AG08396 (cell line): ENCODE data around the gene SLC25A36.
"Not testable (repeated sequence)": the region's sequence is repeated elsewhere in the genome, so short reads cannot be mapped to it uniquely, and the experiment has no call there.

Experiments
- DNase-seq: peaks from one replicate; pipeline ENCODE4 v3.0.0; 2012; ENCODE audit warnings: low spot score, mixed read lengths

SLC25A36 gene

GRCh38 chr3:140931801-140932200 lies 9.8 kb upstream of the SLC25A36 start:
- DNase-seq: no peak

GRCh38 chr3:140933109-140933508 lies 8.5 kb upstream of the SLC25A36 start:
- no peak for DNase-seq

GRCh38 chr3:140933552-140933951 lies 8.1 kb upstream of the SLC25A36 start:
- DNase-seq: no peak

DNA sequence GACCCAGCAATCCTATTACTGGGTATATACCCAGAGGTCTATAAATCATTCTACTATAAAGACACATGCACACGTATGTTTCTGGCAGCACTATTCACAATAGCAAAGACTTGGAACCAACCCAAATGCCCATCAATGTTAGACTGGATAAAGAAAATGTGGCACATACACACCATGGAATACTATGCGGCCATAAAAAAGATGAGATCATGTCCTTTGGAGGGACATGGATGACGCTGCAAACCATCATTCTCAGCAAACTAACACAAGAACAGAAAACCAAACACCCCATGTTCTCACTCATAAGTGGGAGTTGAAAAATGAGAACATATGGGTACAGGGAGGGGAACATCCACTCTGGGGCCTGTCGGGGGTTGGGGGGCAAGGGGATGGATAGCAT lies 2.3 kb upstream of the SLC25A36 start:
- DNase-seq: not testable (repeated sequence)

GRCh38 chr3:140941090-140941433 lies 574 bp upstream of the SLC25A36 start:
- DNase-seq: no peak

DNA sequence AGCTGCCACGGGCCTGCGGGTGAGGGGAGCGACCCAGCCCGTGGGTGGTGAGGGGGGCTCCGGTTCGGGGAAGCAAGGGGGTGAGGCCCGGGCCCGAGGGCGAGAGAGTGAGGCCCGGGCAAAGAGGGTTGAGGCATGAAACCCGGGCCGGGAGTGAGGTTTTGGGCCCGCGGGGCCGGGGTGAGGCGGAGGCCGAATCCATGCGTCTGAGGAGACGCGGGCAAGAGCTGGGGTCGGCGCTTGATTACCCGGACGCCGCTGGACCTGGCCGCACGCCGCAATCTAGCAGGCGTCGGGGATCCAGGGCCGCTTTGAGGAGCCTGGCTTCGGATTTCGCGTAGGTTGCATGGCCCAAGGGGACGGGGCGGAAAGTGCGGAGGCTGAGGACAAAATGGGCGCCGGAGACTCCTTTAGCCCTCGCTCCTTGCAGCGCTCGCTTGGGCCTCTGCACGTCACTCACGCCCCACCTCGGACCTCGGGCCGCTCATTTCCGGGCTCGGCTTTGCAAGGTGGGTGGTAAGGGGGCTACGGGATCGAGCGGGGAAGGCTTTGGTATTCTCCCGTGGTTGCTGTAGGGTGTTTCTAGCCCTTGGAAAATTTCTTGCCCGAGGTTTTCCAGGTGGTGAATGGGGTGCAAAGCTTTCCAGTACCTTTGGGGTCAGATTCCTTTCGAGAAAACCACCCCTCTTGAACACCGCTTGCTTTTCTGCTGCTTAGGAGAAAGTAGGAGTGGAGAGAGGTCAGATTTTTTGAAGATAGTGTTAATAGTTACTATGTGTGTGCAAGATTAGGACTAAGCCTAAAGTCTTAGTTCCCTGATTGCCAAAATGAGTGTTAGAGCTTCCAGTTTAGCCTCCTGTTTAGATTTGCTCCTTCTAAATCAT lies 827 bp downstream of the SLC25A36 start:
- DNase-seq: peak; percentile 61

- no peak for DNase-seq
Measured at GRCh38 chr3:140943781-140944552, 2.3 kb downstream of the SLC25A36 start.

DNA sequence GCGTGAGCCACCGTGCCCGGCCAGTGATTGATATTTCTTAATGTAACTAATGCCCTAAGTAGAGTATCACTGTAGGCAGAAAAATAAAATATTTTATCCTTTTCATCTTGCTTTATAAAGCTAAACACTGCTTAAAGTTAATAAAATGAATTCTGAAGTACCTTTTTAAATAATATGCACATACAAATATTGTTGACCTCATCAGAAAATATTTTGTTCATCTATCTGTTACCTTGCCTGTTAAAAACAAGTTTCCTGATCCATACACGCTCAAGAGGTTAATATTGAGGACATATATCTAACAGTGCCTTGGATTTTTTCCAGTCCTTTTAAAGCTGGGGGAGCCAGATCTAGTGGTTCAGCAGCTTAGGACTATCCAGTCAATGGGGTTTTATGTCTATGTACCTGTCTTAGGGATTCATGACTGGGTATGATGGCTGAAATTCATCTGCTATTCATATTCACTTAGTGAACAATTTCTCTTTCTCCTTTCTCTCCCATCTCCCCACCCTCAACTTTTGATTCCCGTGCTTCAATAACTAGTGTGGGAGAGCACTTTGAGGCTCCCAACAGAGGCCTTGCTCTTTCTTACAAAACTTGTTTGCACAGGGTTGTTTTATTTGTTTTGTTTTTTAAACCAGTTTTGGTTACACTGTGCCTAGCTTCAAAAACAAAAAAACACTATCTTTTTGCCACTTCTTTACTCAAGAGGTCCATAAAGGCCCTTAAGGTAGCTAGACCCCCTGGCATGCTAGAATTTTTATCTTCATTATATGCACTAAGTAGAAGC lies 7.0 kb downstream of the SLC25A36 start:
- no peak for DNase-seq

GRCh38 chr3:140950144-140950543 lies 8.5 kb downstream of the SLC25A36 start:
- DNase-seq: no peak

DNA sequence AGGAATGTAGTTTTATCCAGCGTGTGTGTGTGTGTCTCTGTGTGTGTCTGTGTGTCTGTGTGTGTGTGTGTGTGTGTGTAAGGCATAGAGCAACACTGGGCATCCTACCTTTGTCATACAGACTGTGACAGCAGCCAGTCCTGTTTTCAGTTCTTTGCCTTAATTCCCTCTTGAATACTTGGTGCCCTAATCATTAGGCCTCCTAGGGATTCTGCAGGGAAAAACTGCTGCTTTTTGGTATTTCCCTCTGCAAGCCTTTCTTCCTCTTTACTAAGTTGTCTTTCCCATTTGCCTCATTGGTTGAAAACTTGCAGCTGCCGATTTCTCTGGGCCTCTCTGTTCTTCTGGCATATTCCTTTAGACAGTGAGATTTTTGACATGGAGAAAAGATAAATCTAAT lies 9.2 kb downstream of the SLC25A36 start:
- DNase-seq: no peak

DNA sequence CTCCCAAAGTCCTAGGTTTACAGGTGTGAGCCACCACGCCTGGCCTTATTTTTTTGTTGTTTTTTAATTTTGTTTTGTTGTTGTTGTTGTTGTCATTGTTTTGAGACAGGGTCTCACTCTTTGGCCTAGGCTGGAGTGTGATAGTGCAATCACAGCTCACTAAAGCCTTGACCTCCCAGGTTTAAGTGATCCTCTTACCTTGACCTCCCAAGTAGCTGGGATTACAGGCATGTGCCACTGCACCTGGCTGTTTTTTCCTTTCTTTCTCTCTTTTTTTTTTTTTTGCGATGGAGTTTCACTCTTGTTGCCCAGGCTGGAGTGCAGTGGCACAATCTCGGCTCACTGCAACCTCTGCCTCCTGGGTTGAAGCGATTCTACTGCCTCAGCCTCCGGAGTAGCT lies 10.1 kb downstream of the SLC25A36 start:
- DNase-seq: not testable (repeated sequence)

DNA sequence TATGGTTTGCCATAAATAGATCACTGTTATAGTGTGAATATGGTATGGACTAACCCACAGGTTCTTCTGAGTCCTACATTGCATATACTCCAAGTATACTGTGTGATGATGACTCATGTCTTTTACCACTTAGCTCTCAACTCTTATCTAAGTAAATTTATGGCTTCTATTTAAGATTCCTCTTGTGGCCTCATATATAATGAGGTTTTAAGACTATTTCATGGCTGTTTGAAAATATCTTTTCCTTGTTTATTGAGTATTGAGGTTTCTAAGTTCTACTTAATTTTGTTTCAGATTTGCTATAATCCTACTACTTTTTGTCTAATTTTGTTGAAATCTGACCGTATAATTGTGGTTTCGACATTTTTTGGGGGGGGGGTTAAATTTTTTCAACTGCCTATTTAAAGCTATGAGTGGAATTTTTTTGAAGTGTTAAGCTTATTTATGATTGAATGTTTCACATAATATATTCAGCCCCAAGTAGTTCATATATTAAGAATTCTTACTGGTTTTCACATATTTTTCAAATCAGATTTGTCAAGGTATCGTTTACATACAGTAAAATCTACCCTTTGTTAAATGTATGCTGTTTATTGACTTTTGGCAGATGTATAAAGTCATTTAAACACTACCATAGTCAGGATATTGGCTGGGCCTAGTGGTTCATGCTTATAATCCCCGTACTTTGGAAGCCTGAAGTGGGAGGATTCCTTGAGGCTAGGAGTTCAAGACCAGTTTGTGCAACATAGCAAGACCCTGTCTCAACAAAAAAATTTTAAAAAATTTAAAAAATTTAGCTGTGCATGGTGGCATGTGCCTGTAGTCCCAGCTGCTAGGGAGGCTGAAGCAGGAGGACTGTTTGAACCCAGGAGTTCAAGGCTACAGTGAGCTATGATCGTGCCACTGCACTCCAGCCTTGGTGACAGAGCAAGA lies 11.7 kb downstream of the SLC25A36 start:
- no peak for DNase-seq

- no peak for DNase-seq
Measured at GRCh38 chr3:140954576-140954975, 12.9 kb downstream of the SLC25A36 start.

DNA sequence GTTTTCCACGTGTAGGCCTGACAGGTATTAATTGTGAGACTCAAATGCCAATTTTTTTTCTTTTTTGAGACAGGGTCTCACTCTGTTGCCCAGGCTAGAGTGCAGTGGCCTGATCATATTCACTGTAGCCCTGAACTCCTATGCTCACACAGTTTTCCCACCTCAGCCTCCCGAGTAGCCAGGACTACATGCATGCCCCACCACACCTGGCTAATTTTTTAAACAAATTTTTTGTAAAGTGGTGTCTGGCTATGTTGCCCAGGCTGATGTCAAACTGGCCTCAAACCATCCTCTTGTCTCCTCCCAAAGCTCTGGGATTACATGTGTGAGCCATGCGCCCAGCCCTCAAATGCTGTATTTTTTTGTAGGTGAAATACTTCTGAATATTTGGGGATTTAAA lies 14.0 kb downstream of the SLC25A36 start:
- DNase-seq: no peak

- DNase-seq: no peak
Measured at GRCh38 chr3:140956058-140956835, 14.6 kb downstream of the SLC25A36 start.

- no peak for DNase-seq
Measured at GRCh38 chr3:140972833-140973232, 31.2 kb downstream of the SLC25A36 start.

DNA sequence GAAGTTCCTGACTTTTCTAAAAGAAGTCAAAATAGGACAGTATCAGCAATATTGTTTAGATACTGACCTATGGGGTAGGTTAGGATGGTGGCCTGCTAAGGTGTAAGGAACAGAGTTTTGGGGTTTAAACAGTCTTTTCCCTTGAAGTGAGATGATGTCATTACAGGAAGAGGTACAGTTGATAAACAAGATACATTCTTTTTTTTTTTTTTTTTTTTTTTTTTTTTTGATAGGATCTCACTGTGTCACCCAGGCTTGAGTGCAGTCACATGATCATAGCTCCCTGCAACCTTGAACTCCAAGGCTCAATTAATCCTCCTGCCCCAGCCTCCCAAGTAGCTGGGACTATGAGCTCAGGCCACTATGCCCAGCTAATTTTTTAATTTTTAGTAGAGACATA lies 33.3 kb downstream of the SLC25A36 start:
- no peak for DNase-seq

DNA sequence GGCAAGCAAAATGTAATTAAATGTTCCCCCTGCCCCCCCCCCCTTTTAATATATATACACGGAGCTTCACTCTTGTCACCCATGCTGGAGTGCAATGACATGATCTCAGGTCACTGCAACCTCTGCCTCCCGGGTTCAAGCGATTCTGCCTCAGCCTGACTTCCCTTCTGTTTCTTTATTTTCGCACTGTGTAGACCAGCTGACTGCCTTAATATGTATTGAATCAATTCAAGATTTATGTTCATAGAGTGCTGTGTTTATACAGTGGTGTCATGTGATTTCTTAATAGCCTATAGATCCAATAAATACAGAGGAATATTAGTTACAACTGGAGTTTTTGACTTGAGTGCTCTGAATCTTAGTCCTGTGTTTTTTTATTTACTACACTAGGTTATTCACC lies 39.0 kb downstream of the SLC25A36 start:
- DNase-seq: no peak

DNA sequence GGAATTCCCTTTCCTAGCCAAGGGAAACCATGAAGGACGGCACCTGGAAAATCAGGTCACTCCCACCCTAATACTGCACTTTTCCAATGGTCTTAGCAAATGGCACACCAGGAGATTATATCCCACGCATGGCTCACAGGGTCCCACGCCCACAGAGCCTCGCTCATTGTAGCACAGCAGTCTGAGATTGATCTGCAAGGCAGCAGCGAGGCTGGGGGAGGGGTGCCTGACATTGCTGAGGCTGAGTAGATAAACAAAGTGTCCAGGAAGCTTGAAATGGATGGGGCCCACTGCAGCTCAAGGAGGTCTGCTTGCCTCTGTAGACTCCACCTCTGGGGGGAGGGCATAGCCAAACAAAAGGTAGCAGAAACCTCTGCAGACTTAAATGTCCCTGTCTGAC lies 46.2 kb downstream of the SLC25A36 start:
- not testable (repeated sequence) for DNase-seq

- DNase-seq: no peak
Measured at GRCh38 chr3:140994316-140994715, 52.7 kb downstream of the SLC25A36 start.

DNA sequence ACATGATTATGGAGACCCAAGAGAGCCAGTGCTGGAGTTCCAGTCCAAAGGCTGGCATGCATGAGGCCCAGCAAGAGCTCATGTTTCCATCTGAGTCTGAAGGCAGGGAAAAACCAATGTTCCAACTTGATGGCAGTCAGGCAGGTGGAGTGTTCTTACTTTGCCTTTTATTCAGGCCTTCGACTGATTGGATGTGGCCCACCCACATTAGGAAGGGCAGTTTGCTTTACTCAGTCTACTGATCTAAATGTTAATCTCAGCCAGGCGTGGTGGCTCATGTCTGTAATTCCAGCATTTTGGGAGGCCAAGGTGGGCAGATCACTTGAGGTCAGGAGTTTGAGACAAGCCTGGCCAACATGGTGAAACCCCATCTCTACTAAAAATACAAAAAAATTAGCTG lies 53.2 kb downstream of the SLC25A36 start:
- not testable (repeated sequence) for DNase-seq
